Measurements from ENCODE around the gene DGCR8.

Gene DGCR8

DNA sequence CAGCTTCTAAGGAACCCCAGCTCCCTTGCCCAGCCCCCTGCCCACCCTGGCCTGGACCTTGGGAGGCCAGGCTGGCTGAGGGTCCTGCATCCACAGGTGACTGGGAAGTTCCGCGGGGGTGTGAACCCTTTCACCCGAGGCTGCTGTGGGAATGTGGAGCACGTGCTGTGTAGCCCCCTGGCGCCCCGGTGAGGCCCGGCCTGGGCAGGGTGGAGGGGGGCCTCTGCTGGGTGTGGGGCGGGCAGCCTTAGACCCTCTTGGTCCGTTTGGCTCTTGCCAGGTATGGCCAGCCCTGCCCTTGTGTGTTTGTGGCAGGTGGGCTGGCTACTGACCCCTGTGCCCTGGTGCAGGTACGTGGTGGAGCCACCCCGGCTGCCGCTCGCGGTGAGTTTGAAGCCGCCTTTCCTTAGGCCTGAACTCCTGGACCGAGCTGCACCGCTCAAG lies 60.5 kb downstream of the DGCR8 start:
- DNase-seq, result no peak

DNA sequence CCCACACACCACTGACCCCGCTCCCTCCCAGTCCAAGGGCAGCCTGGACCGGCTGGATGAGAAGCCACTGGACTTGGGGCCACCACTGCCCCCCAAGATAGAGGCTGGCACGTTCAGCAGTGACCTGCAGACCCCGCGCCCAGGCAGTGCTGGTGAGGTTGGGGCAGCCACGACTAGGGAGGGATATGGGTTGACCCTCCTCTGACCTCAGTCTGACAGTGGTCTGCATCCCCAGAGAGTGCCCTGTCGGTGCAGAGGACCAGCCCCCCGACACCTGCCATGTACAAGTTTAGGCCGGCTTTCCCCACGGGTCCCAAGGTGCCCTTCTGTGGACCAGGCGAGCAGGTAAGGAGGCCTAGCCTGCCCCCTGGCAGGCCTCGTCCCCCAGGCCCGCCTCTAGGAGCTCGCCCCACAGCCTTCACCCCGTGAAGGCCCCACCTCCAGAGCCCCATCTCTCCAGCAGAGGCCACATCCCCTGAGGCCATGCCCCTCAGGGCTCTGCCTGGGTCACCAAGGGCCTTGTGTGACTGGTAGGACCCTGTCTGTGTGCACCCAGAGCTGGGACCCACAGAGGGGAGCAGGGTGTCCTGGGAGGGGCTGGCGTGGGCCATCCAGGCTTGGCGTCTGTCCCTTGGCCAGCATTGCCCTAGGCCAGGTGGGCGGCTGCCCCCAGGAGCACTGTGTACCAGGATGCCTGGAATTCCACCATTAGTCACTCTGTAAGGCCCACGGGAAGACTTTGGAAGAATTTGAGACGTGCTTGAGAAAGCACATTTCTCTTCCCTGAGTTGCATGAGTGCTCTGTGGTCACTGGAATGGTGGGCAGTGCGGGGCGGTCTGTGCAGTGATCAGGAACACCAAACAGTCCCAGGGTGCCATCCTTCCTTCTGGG lies 61.4 kb downstream of the DGCR8 start:
- DNase-seq, result no peak

GRCh38 chr22:20142711-20143621 lies 62.9 kb downstream of the DGCR8 start:
- DNase-seq, result no peak

GRCh38 chr22:20143883-20144665 lies 64.0 kb downstream of the DGCR8 start:
- DNase-seq, result no peak

DNA sequence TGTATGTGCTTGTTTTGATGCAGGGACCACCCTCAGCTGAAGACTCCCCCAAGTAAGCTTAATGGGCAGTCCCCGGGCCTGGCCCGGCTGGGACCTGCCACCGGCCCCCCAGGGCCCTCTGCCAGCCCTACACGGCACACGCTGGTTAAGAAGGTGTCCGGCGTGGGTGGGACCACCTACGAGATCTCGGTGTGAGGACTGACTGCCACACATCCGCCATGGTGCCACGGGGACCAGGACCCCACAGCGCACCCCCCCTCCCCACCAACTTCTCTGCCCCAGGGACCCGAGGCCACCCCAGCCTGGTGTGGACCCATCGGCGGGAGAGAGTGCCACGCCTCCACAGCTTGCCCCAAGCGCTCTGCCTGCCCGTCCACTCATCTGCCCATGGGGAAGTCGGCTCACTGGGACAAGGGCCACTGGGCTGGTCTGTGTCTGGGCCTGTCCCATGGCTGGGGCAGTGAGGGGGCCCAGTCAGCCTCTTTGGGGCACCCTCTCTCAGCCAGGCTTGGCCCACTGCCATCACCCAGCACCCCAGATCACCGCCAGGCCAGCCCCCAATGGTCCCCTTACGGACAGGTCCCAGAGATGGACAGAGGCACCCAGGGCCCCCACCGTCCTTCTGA lies 65.3 kb downstream of the DGCR8 start:
- DNase-seq, result no peak

GRCh38 chr22:20145832-20146223 lies 65.8 kb downstream of the DGCR8 start:
- no peak for DNase-seq

DNA sequence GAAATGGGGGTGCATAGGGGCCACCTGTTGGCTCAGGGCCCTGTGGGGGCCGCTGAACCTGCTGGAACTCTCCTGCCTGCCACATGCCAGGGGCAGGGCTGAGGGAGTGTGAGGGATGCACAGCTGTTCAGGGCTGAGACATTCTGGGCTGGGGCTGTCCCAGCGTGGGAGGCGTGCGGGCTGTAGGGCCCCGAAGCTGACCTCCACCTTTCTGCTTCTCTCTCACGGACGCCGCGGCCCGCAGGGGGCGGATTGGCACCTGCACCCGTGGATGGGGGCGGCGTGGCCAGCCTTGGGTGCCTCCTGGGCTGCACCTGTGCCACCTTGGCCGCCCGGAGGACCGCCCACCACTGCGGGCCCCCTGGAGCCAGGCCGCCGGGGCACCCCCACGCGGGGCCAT lies 66.7 kb downstream of the DGCR8 start:
- no peak for DNase-seq

DNA sequence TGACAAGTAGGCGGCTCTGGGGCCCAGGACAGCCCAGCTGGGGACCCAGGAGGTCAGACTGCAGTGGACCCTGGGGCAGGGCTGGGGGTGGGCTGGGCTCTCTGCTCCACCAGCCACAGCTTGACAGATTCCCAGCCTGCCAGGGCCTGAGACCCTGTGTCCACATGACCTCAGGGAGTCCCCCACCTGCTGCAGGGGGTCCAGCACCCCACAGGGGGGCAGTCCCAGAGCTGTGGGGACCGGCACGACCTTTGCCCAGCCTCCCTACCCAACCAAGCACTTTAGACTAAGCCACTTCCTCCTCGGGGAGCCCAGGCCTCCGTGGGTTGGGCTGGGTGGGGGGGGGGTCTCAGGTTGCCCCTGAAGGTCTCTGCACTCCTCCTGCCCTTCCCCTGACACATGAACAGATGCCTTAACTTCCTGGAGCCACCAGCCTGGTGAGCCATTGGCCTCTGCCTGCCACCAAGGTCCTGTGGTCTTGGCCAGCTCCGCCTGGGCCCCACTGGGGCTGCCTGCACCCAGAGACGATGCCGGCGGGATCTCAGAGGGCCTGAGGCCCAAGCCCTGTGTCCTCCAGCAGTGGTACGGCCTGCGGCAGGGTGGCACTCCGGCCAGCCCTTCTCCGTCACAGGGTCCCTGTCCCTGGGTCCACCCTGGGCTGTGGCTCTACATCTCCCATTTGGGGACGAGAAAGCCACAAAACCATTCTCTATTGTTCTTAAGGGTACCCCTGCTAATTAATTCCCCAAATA lies 67.4 kb downstream of the DGCR8 start:
- DNase-seq, result no peak

- DNase-seq, result no peak
Measured at GRCh38 chr22:20148414-20148813, 68.4 kb downstream of the DGCR8 start.

GRCh38 chr22:20149257-20150250 lies 69.5 kb downstream of the DGCR8 start:
- no peak for DNase-seq

DNA sequence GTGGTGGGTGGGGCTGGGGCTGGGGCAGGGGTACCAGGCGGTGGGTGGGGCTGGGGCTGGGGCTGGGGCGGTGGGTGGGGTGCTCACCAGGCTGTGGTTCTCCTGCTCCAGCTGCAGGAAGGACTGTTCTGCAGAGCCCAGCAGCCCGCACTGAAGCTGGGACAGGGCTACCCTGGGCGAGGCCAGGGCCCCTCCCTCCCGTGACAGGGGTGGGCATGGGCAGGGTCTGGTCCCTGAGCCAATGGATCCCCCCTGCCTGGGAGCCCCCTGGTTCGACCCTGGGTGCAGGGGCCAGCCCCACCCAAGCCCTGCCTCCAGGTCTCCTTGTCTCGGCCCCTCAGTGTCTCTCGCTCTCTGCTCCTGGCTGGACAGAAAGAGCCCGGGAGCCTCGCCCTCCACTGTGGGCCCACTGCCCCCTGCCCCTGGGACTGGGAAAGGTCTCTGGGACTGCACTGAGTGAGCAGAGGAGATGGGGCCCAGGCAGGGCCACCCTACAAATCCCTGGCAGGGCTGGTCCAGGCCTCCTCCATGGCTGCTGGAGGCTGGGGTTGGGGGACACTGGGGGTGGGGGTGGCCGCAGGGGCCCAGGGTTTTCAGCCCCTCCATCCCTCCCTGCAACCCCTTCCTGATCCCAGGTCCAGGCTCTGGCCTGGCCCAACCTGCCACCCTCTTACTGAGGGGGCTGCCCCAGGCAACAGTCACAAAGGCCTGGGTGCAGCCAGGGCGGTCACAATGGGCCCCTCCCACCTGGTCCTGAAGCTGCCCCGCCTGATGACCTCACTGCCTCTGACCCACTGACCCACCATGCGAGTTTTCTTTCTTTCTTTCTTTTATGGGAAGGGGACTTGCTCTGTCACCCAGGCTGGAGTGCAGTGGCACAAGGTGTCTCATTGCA lies 70.6 kb downstream of the DGCR8 start, which contains the start of gene CCDC188:
Gene CCDC188 (minus strand): TSS at position 675 of the 895 bp plus-strand sequence. CDS start 69 bp downstream, at position 606.
- DNase-seq, result no peak

DNA sequence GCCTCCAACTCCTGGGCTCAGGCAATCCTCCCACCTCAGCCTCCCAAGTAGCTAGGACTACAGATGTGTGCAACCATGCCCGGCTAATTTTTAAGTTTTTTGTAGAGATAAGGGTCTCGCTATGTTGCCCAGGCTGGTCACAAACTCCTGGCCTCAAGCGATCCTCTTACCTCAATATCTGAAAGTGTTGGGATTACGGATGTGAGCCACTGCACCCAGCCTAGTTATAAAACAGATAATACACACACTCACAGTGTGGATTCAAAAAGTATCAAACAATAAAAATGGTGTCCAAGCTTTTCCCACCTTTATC lies 71.2 kb downstream of the DGCR8 start:
- no peak for DNase-seq

GRCh38 chr22:20152464-20152890 lies 72.4 kb downstream of the DGCR8 start:
- no peak for DNase-seq

- no peak for DNase-seq
Measured at GRCh38 chr22:20153945-20154344, 73.9 kb downstream of the DGCR8 start.

GRCh38 chr22:20154602-20155187 lies 74.7 kb downstream of the DGCR8 start:
- DNase-seq, result no peak

DNA sequence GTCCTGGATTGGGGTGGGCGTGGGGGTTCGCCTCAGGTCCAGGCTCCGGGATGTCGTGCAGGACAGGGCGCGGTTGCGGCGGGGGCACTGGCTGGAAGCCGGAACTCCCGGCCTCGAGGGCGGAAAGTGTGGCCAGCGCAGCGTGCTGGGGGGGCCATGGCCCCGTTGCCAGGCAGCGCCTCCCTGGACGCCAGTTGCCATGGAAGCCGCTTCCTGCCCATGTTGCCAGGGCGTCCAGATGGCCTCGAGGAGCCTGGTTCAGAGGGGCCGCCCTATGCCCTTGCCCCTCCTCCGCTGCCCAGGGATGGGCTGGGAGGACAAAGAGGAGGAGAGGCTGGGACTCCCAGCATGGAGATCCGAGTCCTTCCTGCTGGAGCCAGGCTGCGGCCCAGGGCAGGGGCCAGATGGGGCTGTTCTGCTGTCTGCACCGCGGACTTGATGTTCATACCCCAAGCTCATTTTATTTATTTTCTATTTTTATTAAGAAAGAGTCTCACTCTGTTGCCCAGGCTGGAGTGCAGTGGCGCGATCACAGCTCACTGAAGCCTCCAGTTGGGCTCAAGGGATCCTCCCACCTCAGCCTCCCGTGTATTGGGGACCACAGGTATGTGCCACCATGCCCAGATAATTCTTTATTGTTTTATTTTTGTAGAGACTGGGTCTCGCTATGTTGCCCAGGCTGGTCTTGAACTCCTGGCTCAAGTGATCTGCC lies 75.4 kb downstream of the DGCR8 start:
- peak; percentile 79 for DNase-seq

DNA sequence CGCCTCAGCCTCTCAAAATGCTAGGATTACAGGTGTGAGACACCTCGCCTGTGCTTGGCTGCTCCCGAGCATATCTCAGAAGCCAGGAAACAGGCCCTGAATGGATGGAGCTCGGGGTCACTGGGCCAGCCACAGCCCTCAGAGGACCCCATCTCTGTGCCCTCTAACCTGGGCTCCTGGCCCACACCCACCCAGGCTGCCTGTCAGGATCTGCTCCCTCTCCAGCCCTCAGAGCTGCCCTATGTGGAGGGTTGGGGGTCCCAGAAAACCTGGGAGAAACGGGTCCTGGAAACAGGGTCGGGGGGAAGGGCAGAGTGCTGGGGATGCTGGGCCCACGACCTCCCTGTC lies 76.0 kb downstream of the DGCR8 start:
- no peak for DNase-seq

All from DMS79 (cell line).